ENCODE results near the gene FOXJ3. TPM values are rescaled to one million over a fixed set of nuclear protein-coding genes. Genes with fewer than 3 reads are reported as not detected.

The FOXJ3 gene
- total RNA-seq, 1 donor: 34.5 TPM

DNA sequence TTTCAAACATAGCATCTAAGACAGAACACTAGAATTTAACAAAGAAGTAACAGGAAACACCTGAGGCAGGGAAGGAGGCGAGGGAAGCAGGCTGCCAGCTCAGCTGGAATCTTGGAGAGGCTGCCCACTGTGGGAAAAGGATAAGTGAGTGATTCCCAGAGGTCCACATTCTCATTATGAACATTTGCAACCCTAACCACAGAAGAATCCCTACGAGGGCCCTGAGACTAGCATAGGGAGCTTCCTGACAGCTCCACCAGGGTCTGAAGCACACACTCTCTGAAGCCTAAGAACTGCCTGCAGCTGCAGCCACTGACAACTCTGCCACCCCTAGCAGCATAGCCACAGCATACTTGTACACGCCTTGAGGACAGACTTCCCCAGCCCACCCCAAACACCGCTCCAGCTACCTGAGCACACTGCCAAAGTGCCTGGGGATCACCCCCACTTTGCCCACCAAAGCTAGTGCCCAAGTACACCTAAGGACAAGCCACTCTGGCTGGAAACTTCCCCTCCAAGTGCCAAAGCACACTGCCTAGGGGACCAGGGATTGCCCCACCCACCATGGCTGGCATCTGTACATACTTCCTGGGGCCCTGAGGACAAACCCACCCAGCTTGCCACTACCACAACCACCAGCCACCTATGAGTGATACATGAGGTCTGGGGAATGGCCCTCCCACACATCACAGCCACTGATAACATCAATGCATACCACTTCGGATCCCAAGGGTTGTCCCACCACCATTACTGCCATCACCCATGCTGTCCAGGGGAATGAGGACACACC, 93.9 kb downstream of the FOXJ3 start:
- peak; percentile 53 for DNase-seq (ENCODE audit: low read depth)
- no peak for TF ChIP-seq CTCF (IDR thresholded peaks at IDR 0.05; ENCODE audit: insufficient read depth, low read depth, low read length)

DNA sequence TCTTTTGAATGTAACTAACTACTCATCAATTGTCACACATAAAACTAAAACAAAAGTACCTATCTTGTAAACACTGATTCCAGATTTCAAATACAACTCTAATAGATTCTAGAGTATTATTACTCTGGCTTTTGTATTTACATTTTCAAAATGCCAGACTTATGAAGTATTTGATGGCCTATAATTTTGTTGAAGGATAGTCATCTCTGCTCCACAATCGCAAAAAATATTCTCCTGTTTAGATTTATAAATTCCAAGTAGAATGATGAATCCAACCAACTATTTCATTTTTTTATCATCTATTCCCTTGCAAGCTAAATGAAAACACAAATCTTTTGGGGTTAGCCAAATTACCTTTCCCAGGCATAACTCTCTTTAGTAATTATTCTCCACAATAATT, 95.5 kb downstream of the FOXJ3 start:
- H3K4me3 ChIP-seq (ENCODE audit: low read depth, low read length): no peak overlapping the region
- no peak for DNase-seq (ENCODE audit: low read depth)
- TF ChIP-seq CTCF (IDR thresholded peaks at IDR 0.05; ENCODE audit: insufficient read depth, low read depth, low read length): no peak

More for the DNA sequence above, 93.9 kb downstream of the FOXJ3 start:
- H3K4me3 ChIP-seq (ENCODE audit: low read depth, low read length): no peak overlapping the region

DNA sequence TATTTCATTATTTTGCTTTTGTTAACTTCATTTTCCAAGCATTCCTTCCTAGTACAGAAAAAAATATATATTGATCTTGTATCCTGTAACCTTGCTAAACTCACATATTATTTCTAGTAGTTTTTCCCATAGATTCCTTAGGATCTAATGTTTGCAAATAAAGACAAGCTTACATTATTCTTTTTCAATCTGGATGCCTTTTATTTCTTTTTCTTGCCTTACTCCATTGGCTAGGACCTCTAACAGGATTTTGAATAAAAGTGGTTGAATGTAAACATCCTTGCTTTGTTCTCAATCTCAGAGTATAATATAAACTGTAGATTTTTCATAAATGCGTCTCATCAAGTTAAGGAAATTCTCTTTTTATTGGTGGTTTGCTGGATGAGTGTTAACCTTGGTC, 96.0 kb downstream of the FOXJ3 start:
- H3K4me3 ChIP-seq (ENCODE audit: low read depth, low read length): no peak overlapping the region
- TF ChIP-seq CTCF (IDR thresholded peaks at IDR 0.05; ENCODE audit: insufficient read depth, low read depth, low read length): no peak
- no peak for DNase-seq (ENCODE audit: low read depth)

DNA sequence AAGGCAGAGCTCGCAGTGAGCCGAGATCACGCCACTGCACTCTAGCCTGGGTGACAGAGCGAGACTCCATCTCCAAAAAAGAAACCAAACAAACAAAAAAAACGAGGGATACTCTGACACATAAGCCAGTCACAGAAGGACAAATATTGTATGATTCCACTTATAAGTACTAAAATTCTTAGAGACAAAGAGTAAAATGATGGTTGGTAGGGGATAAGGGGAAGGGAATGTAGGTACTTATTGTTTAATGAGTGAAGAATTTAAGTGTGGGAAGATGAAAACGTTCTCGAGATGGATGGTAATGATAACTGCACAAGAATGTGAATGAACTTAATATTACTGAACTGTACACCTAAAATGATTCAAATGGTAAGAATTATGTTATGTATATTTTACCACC, 103.8 kb downstream of the FOXJ3 start:
- DNase-seq (ENCODE audit: low read depth): no peak
- no peak for TF ChIP-seq CTCF (IDR thresholded peaks at IDR 0.05; ENCODE audit: insufficient read depth, low read depth, low read length)
- H3K4me3 ChIP-seq (ENCODE audit: low read depth, low read length): no peak overlapping the region

- TF ChIP-seq CTCF (IDR thresholded peaks at IDR 0.05; ENCODE audit: insufficient read depth, low read depth, low read length): no peak
- no peak overlapping the region for H3K4me3 ChIP-seq (ENCODE audit: low read depth, low read length)
- DNase-seq (ENCODE audit: low read depth): no peak
Measured at GRCh38 chr1:42228938-42229337, 106.1 kb downstream of the FOXJ3 start.

GRCh38 chr1:42223036-42223435, 112.0 kb downstream of the FOXJ3 start:
- DNase-seq (ENCODE audit: low read depth): no peak
- no peak overlapping the region for H3K4me3 ChIP-seq (ENCODE audit: low read depth, low read length)
- TF ChIP-seq CTCF (IDR thresholded peaks at IDR 0.05; ENCODE audit: insufficient read depth, low read depth, low read length): no peak

All from fibroblast of villous mesenchyme (primary cell).